GM18951 (cell line): ENCODE data around the gene EIPR1.

Experiments
- POLR2A ChIP-seq: IDR thresholded peaks from 4 replicates; pipeline ENCODE4 v1.6.1; 2011; ENCODE audit warnings: mild to moderate bottlenecking; ENCODE audit not compliant: insufficient read length, insufficient read depth; ENCODE audit errors: extremely low read depth
- in situ Hi-C: fragments of 300-500 bp; cut with MboI; formaldehyde crosslinking; loops from one replicate; pipeline ENCODE4 v1.12.0; 2022; ENCODE audit warnings: low sequenced_read_pairs, mixed read lengths, inconsistent platforms; ENCODE audit not compliant: unreplicated experiment

EIPR1 gene

GRCh38 chr2:3170792-3171455 is 206.7 kb downstream of the EIPR1 start:
- in situ Hi-C loops = no loop called here
- TF ChIP-seq POLR2A = no peak

DNA sequence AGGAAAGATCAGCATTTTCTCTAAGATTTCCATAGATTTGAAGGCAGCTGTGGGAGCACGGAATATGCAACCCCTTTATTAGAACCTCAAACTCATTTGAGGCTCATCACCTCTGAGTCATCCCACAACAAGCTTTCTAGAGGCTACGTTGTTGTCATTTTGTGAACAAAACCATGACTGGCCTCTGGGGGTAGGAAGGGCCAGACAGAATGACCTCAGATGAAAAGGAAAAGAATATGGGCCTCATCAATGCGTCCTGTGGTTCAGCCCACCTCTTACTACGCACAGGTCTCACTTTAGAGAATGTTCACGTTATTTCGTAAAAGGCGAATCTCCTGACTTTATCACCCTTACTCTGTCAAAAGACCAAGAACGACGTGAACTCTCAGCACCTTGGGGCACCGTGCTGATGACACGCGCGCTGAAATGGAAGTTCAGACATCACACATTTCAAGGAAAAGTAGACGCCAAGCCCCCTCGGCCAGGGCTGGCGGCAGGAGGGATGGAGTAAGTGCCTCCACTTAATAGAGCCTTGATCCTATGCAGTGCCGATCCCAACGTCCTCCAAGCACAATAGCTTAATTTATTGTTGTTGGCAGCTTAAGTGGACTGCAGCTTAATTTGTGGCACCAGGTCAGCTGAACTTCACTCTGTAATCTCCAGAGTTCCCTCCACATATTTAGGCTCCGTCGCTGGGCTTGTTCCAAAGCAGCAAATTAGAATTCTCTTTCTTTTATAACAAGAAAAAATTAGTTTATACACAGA is 208.3 kb downstream of the EIPR1 start:
- no peak for TF ChIP-seq POLR2A
- in situ Hi-C loops = no loop called here

- TF ChIP-seq POLR2A = no peak
- in situ Hi-C loops = no loop called here
Observed at GRCh38 chr2:3168230-3168891, 209.3 kb downstream of the EIPR1 start.

DNA sequence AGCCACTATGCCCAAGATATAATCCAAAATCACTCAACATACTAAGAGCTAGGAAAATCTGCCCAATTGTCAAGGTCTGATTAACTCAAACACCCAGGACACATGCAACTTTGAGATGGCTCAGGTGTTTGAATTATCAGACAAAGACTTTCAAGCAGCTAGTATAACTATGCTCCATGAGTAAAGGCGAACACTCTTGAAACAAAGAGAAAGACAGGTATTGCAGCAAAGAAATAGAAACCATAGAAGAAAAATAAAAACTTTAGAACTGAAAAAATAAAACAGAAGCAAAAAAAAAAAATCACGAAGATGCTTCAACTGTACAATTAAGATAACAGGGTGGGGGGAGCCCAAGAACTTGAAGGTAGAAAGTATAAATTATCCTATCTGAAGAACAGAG is 214.2 kb downstream of the EIPR1 start:
- in situ Hi-C loops = no loop called here
- TF ChIP-seq POLR2A = no peak

DNA sequence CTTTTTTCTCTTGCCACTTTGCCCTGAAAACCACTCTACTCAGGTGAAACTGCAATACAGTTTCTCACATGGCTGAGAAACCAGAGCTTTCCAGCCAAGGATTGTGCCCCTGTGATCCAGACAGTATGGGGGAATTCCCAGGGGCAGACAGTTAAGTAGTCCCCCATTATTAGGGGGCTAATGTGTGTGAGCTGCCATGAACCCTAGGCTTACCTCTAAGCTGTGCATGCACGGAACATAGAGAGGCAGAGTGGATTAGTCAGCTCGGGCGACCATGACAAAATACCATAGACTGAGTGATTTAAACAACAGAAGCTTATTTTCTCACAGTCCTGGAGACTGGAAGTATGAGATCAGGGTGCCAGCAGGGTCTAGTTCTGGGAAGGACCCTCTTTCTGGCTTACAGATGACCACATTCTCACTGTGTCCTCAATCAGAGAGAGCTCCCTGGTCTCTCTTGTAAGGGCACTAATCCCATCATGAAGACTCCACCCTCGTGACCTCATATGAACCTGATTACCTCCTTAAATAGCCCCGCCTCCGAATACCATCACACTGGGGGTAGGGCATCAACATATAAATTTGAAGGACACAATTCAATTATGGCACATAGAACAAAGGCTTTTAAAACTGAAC is 215.1 kb downstream of the EIPR1 start:
- no peak for TF ChIP-seq POLR2A
- in situ Hi-C loops = no loop called here

DNA sequence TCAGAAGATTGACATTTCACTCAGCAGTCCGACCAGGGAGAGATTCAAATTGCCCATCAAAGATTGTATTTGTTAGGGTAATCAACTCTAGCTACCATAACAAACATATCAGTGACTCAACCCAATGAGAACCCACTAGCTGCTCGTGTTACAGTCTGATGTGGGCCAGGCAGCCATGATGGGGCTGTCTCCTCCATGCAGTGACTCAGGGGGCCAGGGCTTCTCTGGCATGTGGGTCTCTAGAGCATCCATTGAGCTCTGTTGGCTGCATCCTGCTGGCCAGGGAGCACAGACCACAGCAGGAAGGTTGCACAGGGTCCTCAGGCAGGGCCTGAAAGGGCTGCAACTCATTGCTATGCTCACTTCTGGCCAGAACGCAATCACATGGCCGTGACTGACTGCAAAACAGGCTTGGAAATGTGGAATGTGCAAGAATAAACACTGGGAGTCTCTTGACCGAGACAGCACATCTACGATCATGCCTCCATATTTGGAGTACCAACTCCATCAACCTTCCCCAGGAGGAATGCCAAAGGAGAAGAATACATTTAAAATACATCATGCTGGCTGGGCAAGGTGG is 216.8 kb downstream of the EIPR1 start:
- in situ Hi-C loops = no loop called here
- TF ChIP-seq POLR2A = no peak

DNA sequence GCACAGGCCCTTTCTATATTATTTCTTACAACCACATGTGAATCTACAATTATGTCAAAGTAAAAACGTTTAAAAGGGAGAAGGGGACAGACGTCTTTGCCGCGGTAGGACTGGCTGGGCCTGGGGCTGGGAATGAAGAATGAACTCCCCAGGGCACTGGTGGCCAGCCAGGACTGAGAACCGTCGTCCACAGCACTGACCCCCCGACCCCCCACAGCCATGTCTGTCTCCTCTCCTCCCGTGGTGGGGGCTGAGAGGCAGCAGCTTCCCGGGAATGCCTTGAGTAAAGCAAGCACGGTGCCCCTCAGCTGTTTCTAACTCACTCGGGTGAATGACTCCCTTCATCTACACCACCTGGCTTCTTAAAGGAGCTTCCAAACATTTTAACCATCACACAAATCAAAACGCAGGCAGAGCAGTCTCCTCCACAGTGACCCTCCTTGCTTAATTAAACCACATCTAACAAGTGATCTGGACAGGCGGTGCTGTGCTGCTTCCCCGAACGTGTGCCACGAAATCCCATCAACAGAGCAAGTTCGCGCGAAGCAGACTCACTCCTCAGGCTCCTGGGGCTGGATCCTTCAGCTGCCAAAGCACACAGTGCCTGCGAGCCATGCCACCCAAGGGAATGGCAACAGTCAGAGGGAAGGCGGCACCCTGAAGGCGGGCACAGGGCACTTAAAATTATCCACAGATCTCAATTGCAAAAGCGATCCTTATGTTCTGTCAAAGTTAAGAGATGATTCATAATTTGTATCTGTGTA is 217.7 kb downstream of the EIPR1 start:
- in situ Hi-C loops = no loop called here
- TF ChIP-seq POLR2A = no peak

DNA sequence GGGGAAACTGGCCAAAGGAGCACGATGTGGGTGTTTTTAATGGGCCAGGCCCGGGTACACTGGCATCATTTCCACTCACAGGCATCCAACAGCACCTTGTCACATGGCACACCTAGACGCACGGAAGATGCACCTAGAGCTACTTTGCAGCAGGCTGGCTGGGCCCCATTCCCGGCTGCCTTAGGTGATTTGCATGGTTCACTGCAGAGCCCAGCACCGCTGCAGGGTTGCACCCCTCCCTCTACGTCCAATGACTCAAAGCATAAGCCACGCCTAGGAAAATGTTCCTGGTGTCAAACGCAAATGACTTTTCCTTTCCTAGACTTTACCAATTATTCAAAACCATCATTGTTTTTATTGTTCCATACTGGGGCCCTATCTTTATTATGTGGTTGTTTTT is 222.9 kb downstream of the EIPR1 start:
- in situ Hi-C loops = no loop called here
- TF ChIP-seq POLR2A = no peak

DNA sequence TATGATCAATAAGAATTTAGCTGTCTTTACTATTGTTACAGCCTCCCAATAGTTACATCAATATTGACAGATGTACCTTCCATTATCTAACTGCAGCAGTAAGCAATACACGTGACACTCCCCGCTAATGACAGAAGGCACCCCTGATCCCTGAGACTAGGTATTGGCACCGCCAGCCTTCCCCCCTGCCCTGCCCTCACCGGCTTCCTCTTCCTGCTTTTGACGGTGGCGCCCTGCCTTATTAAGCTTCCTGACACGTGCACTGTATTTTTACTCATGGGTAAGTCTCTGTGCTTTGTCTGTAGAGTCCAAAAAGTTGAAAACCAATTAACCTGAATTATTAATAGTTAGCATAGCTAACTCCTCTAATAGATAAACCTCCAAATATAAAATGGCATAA is 223.5 kb downstream of the EIPR1 start:
- in situ Hi-C loops = no loop called here
- no peak for TF ChIP-seq POLR2A

GRCh38 chr2:3151153-3151918 is 226.3 kb downstream of the EIPR1 start:
- in situ Hi-C loops = no loop called here
- no peak for TF ChIP-seq POLR2A

GRCh38 chr2:3149441-3150217 is 228.0 kb downstream of the EIPR1 start:
- in situ Hi-C loops = no loop called here
- no peak for TF ChIP-seq POLR2A

DNA sequence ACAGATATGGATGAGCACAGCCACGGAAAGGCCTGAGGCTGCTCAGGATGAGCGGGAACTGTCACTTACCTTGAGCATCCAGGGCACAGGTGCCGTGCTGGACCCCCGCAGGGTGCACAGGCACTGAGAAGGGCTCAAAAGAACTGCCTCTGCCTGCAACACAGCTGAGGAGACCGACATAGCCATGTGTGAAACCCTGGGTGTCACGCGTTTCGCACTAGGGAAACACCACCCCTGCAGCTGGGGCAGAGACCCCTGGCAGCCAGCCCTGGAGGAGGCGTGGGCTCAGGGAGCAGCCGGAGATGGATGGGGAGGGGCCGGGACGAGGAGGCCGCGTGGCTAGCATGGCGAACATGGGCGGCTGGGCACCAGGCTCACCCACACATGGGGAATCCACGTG is 228.9 kb downstream of the EIPR1 start:
- in situ Hi-C loops = no loop called here
- TF ChIP-seq POLR2A = no peak
